GM12865 (cell line): ENCODE measurements around the gene PCNT.

Experiments
- DNase-seq: peaks from one replicate; pipeline ENCODE4 v3.0.0; 2010; ENCODE audit warnings: low read depth
- H3K4me3 ChIP-seq: 2 replicates; pipeline ENCODE4 v1.5.1; 2011; ENCODE audit warnings: mild to moderate bottlenecking, low read depth, low read length, control low read depth
- TF ChIP-seq, protein P1 (sequence below): IDR thresholded peaks from 2 replicates; pipeline ENCODE4 v1.5.1; 2011; ENCODE audit warnings: low read length, control low read depth, low read depth, inconsistent platforms; ENCODE audit not compliant: insufficient read depth; ENCODE audit errors: missing control alignments

PCNT gene

DNA sequence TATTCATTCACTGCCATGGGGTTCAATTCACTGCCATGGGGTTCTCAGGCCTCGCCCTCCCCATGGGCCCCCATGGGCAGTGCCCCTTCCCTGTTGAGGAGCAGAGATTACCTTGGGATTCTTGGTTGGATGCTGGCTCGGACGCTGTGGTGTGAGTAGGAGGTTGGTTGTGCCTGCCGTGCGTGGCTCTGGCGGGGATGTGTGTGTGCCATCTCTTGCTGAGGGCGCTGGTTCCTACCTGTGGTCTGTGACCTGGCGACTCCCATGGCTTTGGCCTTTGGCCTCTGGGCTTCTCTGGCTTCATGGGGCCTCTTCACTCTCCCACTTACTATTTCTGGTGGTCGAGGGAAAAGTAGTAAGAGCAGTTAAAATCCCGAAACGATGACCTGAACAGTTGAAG lies 42.1 kb downstream of the PCNT start:
- TF ChIP-seq, protein P1, sequence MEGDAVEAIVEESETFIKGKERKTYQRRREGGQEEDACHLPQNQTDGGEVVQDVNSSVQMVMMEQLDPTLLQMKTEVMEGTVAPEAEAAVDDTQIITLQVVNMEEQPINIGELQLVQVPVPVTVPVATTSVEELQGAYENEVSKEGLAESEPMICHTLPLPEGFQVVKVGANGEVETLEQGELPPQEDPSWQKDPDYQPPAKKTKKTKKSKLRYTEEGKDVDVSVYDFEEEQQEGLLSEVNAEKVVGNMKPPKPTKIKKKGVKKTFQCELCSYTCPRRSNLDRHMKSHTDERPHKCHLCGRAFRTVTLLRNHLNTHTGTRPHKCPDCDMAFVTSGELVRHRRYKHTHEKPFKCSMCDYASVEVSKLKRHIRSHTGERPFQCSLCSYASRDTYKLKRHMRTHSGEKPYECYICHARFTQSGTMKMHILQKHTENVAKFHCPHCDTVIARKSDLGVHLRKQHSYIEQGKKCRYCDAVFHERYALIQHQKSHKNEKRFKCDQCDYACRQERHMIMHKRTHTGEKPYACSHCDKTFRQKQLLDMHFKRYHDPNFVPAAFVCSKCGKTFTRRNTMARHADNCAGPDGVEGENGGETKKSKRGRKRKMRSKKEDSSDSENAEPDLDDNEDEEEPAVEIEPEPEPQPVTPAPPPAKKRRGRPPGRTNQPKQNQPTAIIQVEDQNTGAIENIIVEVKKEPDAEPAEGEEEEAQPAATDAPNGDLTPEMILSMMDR, result no peak
- DNase-seq, result no peak
- H3K4me3 ChIP-seq, result no peak overlapping the region

GRCh38 chr21:46366561-46366960 lies 42.6 kb downstream of the PCNT start:
- H3K4me3 ChIP-seq, result no peak overlapping the region
- DNase-seq, result no peak
- TF ChIP-seq, protein P1, result no peak

GRCh38 chr21:46366966-46367365 lies 43.0 kb downstream of the PCNT start:
- DNase-seq, result no peak
- TF ChIP-seq, protein P1, result no peak
- no peak overlapping the region for H3K4me3 ChIP-seq

- peak; percentile 75 for DNase-seq
- H3K4me3 ChIP-seq, result peak overlapping the region; percentile 34
- TF ChIP-seq, protein P1, result no peak
These were observed 44.8 kb downstream of the PCNT start for GRCh38 chr21:46368533-46369285.

DNA sequence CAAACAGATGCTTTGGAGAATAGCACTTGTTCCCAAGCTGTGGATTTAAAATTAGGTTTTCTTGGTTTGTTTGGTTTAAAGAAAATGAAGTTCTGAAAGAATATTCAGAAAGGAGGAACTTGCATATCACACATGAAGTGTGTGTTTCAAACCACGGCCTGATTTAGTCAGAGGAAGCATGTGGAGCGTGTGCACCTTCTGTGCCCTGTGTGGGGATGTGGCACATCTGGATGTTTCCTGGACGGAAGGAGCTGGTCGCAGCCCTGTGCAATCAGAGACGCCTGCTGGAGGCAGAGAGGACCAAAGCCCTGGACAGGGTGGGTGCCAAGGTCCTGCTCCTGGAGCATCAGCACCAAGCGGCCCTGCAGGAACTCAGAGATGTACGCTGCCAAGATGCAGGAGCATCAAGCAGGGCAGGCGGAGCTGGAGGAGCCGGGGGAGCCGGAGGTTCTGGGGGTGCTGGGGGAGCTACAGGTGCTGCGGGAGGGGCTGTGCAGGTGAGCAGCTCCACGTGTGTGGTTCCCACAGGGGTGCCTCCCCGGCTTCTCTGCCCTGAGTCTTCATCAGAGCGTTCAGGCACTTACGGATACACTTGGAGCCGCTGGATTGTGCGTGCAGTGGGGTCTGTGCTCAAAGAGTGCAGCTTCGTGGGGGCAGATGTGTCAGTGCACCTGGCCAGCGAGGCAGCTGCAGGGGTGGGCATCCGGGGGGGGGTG lies 45.7 kb downstream of the PCNT start:
- DNase-seq, result peak; percentile 53
- TF ChIP-seq, protein P1, result no peak
- H3K4me3 ChIP-seq, result peak overlapping the region; percentile 20

DNA sequence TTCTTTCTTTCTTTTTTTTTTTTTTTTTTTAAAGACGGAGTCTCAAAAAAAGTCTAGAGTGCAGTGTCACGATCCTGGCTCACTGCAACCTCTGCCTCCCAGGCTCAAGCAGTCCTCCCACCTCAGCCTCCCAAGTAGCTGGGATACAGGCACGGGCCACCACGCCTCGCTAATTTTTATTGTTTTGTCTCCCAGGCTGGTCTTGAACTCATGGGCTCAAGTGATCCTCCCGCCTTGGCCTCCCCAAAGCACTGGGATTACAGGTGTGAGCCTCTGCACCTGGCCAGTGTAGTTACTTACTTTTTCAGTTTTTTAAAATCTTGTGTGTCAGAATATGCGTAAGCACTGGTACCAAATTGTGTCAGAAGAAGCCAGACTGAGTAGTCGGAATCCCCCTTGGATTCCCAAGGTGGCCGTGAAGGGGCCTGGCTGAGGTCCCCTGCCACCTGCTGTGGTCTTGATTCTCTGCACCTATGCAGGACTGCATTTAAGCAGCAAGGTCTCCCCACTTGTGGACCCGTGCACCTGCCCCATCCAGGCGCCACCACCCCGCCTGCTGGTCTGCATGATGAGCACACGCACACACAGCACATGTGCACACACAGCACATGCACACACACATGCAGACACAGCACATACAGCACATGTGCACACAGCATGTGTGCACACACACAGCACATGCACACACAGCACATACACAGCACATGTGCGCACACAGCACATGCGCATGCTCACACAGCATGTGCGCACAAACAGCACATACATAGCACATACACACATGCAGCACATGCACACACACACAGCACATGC lies 47.5 kb downstream of the PCNT start:
- H3K4me3 ChIP-seq, result no peak overlapping the region
- peak; percentile 70 for DNase-seq
- TF ChIP-seq, protein P1, result no peak
